A549 (cell line): Measurements from ENCODE around the gene CEP162.

Experiments
- CHD2 ChIP-seq: fragments of 150-350 bp; IDR thresholded peaks from 2 replicates; pipeline ENCODE4 v1.6.1; 2014; ENCODE audit warnings: low read length; ENCODE audit not compliant: partially characterized antibody
- RAD21 ChIP-seq, 2 experiments: fragments of >200 bp in 1 of 2; sonication (Bioruptor Twin) in 1 of 2; formaldehyde crosslinking in 1 of 2; IDR thresholded peaks in 1 of 2; conservative IDR thresholded peaks in 1 of 2; 2 replicates in 1 of 2; 3 replicates in 1 of 2; pipeline ENCODE4 v1.6.1; 2012 to 2018; ENCODE audit warnings: inconsistent platforms in 1 of 2
- TF ChIP-seq, protein P1 (sequence below): fragments of >200 bp; sonication (Bioruptor Twin); formaldehyde crosslinking; IDR thresholded peaks from 3 replicates; pipeline ENCODE4 v1.5.1; 2016

DNA sequence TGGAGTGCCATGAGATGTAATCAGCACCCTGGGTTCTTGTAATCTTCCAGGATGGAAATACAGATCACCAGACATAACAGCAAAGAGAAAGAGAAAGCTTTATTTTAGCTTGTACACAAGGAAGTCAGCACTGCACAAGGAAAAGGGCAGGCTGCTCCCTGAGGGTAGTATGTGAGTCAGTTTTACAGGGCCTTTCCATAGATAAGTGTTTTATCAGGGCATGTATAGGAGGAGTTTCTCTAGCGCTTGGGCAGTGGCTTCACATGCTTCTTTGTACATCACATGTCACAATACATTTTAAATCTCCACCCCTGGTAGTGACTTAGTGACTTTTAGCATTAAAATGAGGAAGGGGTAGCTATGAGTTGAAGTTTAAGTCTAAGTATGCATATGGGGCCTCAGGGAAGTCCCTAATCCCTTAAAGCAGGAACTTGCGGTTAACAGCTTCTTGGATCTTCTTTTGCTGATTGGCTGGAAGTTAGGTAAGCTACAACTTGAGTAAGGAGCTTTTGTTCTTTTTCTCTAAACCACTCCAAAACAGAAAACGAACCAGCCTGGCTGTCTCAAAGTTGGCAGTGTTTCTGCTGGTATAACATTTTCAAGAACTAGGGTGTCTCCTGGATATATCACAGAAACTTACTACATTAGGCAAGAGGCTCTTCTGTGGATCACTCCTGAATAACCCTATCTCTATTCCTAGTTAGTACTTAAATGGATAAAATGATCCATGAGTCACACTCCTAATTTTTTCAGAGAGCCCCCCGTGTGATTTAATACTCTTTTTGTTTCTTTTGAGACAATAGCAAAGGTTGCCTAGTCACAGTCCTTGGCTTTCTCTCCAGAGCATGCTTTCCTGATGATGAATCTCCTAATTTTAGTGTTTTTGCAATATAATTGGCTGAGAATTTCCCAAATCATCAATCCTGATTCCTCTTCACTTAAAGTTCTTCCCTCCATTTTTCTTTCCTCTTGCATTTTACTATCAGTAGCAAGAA lies 133.7 kb downstream of the CEP162 start:
- TF ChIP-seq RAD21 (conservative IDR thresholded peaks at IDR 0.05 in 1 of 2, IDR thresholded peaks at IDR 0.05 in 1 of 2) (no peak), CHD2 (no peak)
- TF ChIP-seq, protein P1, sequence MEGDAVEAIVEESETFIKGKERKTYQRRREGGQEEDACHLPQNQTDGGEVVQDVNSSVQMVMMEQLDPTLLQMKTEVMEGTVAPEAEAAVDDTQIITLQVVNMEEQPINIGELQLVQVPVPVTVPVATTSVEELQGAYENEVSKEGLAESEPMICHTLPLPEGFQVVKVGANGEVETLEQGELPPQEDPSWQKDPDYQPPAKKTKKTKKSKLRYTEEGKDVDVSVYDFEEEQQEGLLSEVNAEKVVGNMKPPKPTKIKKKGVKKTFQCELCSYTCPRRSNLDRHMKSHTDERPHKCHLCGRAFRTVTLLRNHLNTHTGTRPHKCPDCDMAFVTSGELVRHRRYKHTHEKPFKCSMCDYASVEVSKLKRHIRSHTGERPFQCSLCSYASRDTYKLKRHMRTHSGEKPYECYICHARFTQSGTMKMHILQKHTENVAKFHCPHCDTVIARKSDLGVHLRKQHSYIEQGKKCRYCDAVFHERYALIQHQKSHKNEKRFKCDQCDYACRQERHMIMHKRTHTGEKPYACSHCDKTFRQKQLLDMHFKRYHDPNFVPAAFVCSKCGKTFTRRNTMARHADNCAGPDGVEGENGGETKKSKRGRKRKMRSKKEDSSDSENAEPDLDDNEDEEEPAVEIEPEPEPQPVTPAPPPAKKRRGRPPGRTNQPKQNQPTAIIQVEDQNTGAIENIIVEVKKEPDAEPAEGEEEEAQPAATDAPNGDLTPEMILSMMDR = no peak
